GM10248 (cell line): ENCODE measurements around the gene FAM20C.
"Not testable (repeated sequence)": the region's sequence is repeated elsewhere in the genome, so short reads cannot be mapped to it uniquely, and the experiment has no call there.

ENCODE experiments used
- CTCF ChIA-PET: fragments of 300-600 bp; sonication (Branson Sonifier 250); formaldehyde crosslinking; extraction: SDS; loops from one replicate; lab custom pipeline; 2021; ENCODE audit warnings: antibody characterized with exemption; lab: Yijun Ruan, JAX
- POLR2A ChIA-PET: fragments of 350-650 bp; sonication (Branson Sonifier 250); formaldehyde crosslinking; extraction: SDS; loops from one replicate; lab custom pipeline; 2020; ENCODE audit warnings: antibody characterized with exemption; lab: Yijun Ruan, JAX
- DNase-seq: peaks from one replicate; pipeline ENCODE4 v3.0.0; 2012; ENCODE audit errors: extremely low spot score
- TF ChIP-seq, protein P1 (sequence below): IDR thresholded peaks from 2 replicates; pipeline ENCODE4 v1.5.1; 2012; ENCODE audit warnings: mild to moderate bottlenecking, low read depth; ENCODE audit errors: extremely low read depth, missing control alignments, control extremely low read depth

Gene FAM20C

DNA sequence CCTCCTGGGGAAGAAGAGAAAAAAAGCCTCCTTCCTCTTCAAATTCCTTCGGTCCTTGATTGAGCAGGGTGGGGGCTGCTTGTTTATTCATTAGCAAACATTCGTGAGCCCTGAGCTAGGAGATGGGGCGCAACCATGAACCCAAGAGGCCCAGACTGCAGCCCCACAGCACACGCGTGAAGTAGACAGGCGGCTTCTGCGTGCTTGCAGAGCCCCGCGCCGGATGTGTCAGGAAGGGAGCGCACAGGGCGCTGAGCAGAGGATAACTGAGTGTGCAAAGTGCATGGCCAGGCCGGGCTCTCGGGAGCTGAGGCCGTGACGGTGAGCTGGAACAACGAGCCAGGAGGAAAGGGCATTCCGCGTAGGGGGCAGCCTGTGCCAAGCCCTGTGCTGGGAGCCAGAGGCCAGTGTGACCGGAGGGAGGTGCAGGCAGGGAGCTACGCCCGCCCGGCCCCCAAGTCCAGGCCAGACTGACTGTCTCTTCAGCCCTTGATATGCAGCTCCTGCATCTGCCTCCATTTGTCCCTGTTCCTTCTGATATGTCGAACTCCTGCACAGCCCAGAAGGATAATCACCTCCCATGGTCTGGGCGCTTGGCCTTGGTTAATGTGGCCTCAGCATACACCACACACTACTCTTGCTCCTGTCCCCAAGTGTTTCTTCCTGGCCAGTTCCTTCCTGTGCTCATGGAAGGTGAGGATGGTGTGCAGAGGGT lies 102.2 kb downstream of the FAM20C start:
- TF ChIP-seq, protein P1, sequence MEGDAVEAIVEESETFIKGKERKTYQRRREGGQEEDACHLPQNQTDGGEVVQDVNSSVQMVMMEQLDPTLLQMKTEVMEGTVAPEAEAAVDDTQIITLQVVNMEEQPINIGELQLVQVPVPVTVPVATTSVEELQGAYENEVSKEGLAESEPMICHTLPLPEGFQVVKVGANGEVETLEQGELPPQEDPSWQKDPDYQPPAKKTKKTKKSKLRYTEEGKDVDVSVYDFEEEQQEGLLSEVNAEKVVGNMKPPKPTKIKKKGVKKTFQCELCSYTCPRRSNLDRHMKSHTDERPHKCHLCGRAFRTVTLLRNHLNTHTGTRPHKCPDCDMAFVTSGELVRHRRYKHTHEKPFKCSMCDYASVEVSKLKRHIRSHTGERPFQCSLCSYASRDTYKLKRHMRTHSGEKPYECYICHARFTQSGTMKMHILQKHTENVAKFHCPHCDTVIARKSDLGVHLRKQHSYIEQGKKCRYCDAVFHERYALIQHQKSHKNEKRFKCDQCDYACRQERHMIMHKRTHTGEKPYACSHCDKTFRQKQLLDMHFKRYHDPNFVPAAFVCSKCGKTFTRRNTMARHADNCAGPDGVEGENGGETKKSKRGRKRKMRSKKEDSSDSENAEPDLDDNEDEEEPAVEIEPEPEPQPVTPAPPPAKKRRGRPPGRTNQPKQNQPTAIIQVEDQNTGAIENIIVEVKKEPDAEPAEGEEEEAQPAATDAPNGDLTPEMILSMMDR: no peak
- no peak for DNase-seq
- POLR2A ChIA-PET: no interaction called here
- CTCF ChIA-PET: interaction anchor here (1.2 kb wide), 1 partner anchor 31 kb away, joined by 3 read pairs; no protein-coding TSS in a partner anchor

DNA sequence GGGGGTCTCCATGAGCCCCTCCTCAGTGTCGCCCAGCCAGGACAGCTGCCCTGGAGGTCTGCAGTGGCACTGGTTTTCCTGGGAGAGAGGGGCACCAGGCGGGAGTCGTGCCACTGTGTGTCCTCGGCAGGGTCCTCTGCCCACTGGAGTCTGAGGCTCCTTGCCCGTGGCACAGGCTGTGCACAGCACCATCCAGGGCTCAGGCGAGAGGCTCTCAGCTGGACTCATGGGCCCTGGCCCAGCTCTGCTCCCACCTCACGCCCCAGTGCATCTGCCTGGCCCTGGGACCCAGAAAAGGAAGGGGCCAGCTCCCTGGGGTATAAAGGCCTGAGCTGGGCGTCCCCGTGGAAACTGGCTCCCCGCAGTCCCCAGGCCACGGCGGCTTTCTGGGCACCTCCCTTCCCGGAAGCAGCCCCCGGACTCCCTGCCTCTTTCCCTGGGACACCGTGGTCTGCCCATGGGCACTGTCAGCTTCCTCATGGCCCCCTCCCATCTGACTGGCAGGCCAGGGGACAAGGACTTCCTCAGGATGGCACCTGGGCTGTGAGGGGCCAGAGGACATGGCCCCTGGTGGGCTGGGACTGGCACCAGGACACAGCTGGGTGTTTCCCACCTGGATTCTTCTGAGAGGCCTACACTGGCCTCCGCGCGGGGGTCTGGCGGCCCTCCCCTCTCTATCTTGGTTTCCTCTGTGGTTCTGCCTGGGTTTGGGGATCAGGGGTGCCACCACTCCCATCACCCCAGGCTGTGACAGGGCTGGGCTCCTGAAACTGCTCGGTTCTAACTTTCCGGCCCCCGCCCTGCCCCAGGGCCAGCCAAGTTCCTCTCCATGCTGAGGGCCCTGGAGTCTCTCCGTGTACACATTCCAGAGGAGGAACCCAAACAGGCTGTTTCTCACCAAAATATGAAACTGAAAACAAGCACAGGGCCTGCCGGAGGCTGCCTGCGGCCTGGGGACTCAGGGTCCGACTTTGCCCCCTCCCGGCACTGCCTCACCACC lies 103.1 kb downstream of the FAM20C start:
- TF ChIP-seq, protein P1: no peak
- DNase-seq: no peak
- ChIA-PET CTCF (no interaction called here), POLR2A (no interaction called here)

DNA sequence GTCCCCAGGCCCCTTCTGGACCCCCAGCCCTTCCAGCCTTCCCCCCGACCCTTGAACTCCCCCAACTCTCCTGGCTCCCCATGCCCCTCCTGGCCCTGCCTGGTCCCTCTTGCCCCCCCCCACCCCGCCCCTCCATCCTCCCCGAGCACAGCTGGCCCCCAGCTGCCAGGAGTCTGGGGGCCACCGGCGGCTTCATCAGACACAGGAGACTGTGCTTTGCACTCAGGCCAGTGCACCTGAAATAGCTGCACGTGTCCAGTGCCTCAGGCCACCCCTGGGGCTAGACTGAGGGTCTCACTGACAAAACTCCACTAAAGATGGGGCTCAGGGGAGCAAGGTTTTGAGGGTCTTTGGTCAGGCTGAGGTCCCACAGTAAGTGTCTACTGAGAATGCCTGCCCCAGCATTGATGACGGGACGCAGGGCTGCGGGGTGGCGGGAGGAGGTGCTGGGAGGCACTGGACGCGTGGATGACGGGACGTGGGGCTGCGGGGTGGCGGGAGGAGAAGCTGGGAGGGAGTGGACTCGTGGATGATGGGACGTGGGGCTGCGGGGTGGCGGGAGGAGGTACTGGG lies 104.1 kb downstream of the FAM20C start:
- ChIA-PET POLR2A (no interaction called here), CTCF (no interaction called here)
- DNase-seq: no peak
- TF ChIP-seq, protein P1: no peak

DNA sequence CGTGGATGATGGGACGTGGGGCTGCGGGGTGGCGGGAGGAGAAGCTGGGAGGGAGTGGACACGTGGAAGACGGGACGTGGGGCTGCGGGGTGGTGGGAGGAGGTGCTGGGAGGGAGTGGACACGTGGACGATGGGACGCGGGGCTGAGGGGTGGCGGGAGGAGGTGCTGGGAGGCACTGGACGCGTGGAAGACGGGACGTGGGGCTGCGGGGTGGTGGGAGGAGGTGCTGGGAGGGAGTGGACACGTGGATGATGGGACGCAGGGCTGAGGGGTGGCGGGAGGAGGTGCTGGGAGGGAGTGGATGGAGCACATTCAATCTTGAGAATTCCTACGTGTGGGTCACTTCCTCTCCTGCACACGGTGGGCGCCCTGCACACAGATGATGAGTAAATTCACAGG lies 104.8 kb downstream of the FAM20C start:
- POLR2A ChIA-PET, CTCF ChIA-PET, DNase-seq: not testable (repeated sequence)

DNA sequence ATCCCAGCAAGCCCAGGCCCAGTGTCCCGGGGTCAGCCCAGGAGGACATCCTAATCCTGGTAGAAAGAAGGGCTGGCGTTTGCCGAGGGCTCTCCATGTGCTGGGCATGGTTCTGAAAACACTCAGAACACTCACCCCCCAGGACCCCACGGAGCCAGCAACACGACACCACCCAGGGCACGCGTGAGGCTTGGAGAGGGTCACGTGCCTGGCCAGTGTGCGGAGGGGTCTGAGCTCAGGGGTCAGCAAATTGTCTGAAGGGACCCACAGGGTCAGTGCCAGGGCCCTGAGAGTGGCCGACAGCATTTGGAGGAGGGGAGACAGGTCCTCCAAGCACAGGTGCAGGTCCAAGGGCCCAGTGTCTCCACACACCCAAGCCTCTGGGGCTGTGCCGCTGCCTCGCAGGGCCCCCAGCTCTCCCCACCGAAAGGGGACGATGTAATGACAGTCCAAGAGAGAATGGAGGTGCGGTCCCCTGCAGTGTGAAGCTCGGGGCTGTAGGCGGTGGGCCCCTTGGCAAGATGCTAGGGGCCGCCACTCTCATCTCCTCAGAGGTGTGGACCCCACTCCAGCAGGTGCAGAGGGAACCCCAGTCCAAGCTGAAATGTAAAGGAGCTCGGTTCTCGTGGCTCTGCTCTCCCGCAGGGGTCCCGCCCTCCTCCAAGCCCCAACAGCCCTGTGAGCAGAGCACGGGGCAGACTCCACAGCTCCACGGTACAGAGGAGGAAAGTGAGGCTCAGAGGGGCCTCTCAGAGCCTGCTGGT lies 105.4 kb downstream of the FAM20C start:
- CTCF ChIA-PET: no interaction called here
- DNase-seq: no peak
- TF ChIP-seq, protein P1: no peak
- POLR2A ChIA-PET: no interaction called here

DNA sequence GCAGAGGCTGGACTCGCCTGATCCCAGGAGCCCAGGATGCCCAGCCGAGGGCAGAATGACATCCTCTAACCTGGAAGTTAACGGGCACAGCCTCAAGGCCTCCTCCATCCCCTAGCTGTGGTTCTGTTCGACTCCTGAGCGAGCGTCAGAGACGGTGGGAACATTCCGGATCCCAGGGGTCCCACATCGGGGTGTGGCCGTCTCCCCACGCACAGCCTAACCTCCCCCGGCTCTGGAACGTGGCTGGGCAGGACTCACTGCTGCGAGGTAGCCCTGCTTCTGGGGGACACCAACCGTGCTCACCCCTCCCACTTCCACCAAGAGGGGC lies 106.0 kb downstream of the FAM20C start:
- no peak for DNase-seq
- TF ChIP-seq, protein P1: no peak
- POLR2A ChIA-PET: no interaction called here
- CTCF ChIA-PET: no interaction called here
